Measurements from ENCODE around the gene SORCS2. TPM values are rescaled to one million over a fixed set of nuclear protein-coding genes. Genes with fewer than 3 reads are reported as not detected.

SORCS2 gene
- total RNA-seq, 1 experiment from 2014 or later: 0.15 TPM

DNA sequence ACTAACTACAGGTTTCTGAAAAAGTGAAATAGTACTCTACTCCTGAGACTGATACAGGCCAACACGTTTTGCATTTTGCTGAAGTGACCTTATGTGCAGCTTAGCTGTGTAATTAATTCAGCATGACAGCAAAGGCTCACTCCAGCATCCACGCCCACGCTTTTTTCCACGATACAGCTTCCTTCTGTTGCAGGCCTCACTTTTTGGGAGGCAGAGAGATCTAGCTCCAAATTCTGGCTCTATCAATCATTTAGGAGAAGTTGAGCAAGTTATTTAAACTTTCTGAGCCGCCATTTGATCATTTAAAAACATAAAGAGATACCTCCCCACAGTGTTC, 587.1 kb downstream of the SORCS2 start:
- intact Hi-C loops (cut with micrococcal nuclease; ENCODE audit: unreplicated experiment): no loop called here
- BruUV-seq (replicated peaks): no TSS peak
- DNase-seq (ENCODE audit: low read depth, low spot score) (no peak), ATAC-seq (no peak)
- Histone ChIP-seq H3K4me3 (ENCODE audit: low read depth in 2 of 2, low read length in 2 of 2) (no peak overlapping the region), H3K36me3 (ENCODE audit: control insufficient read depth, insufficient read depth, low read length) (peaks cover 13% of the 10 kb centered on the region), H3K9me3 (ENCODE audit: control insufficient read depth, insufficient read depth, low read depth, low read length) (no peaks in the 10 kb centered on the region), H3K27me3 (ENCODE audit: control insufficient read depth, insufficient read depth, low read length) (no peaks in the 10 kb centered on the region), H3K27ac (ENCODE audit: low read length) (peak overlapping the region; percentile 63; the same call in 1 of the 2 replicates), H3K4me1 (ENCODE audit: control insufficient read depth, insufficient read depth, low read length) (peaks cover 36% of the 10 kb centered on the region)
- no peak for TF ChIP-seq TCF7L2 (IDR thresholded peaks at IDR 0.05; ENCODE audit: low read depth, low read length)
- no peak for TF ChIP-seq CTCF (IDR thresholded peaks at IDR 0.05)
- no peak for TF ChIP-seq SIN3A (IDR thresholded peaks at IDR 0.05; ENCODE audit: borderline replicate concordance, insufficient read depth, low read depth, low read length)
- TF ChIP-seq, protein P1, sequence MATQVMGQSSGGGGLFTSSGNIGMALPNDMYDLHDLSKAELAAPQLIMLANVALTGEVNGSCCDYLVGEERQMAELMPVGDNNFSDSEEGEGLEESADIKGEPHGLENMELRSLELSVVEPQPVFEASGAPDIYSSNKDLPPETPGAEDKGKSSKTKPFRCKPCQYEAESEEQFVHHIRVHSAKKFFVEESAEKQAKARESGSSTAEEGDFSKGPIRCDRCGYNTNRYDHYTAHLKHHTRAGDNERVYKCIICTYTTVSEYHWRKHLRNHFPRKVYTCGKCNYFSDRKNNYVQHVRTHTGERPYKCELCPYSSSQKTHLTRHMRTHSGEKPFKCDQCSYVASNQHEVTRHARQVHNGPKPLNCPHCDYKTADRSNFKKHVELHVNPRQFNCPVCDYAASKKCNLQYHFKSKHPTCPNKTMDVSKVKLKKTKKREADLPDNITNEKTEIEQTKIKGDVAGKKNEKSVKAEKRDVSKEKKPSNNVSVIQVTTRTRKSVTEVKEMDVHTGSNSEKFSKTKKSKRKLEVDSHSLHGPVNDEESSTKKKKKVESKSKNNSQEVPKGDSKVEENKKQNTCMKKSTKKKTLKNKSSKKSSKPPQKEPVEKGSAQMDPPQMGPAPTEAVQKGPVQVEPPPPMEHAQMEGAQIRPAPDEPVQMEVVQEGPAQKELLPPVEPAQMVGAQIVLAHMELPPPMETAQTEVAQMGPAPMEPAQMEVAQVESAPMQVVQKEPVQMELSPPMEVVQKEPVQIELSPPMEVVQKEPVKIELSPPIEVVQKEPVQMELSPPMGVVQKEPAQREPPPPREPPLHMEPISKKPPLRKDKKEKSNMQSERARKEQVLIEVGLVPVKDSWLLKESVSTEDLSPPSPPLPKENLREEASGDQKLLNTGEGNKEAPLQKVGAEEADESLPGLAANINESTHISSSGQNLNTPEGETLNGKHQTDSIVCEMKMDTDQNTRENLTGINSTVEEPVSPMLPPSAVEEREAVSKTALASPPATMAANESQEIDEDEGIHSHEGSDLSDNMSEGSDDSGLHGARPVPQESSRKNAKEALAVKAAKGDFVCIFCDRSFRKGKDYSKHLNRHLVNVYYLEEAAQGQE (IDR thresholded peaks at IDR 0.05; ENCODE audit: insufficient read depth in 1 of 2, low read depth in 2 of 2, low read length in 1 of 2): no peak
- TF ChIP-seq POLR2AphosphoS5 (IDR thresholded peaks at IDR 0.05; ENCODE audit: low read depth, low read length): no peak
- CTCF ChIA-PET: no interaction called here
- in situ Hi-C loops (cut with HindIII; ENCODE audit: low pct_unique_long_range_greater_than_20kb, low sequenced_read_pairs): no loop called here
- POLR2A ChIA-PET: interaction anchor here (0.6 kb wide), 1 partner anchor 10 kb away, joined by 3 read pairs; no protein-coding TSS in a partner anchor

- no peak overlapping the region for H3K27ac ChIP-seq (ENCODE audit: low read length)
- H3K4me1 ChIP-seq (ENCODE audit: control insufficient read depth, insufficient read depth, low read length): peaks cover 24% of the 10 kb centered on the region
- H3K9me3 ChIP-seq (ENCODE audit: control insufficient read depth, insufficient read depth, low read depth, low read length): no peaks in the 10 kb centered on the region
- ATAC-seq (no peak), DNase-seq (ENCODE audit: low read depth, low spot score) (no peak)
- no peaks in the 10 kb centered on the region for H3K27me3 ChIP-seq (ENCODE audit: control insufficient read depth, insufficient read depth, low read length)
- H3K36me3 ChIP-seq (ENCODE audit: control insufficient read depth, insufficient read depth, low read length): peaks cover 17% of the 10 kb centered on the region
- TF ChIP-seq SIN3A (IDR thresholded peaks at IDR 0.05; ENCODE audit: borderline replicate concordance, insufficient read depth, low read depth, low read length) (no peak), TCF7L2 (IDR thresholded peaks at IDR 0.05; ENCODE audit: low read depth, low read length) (no peak), POLR2AphosphoS5 (IDR thresholded peaks at IDR 0.05; ENCODE audit: low read depth, low read length) (no peak), CTCF (IDR thresholded peaks at IDR 0.05) (no peak)
- TF ChIP-seq, protein P1 (IDR thresholded peaks at IDR 0.05; ENCODE audit: insufficient read depth in 1 of 2, low read depth in 2 of 2, low read length in 1 of 2): no peak
- intact Hi-C loops (cut with micrococcal nuclease; ENCODE audit: unreplicated experiment) (no loop called here), in situ Hi-C loops (cut with HindIII; ENCODE audit: low pct_unique_long_range_greater_than_20kb, low sequenced_read_pairs) (no loop called here)
- BruUV-seq (replicated peaks): no TSS peak
- ChIA-PET CTCF (no interaction called here), POLR2A (no interaction called here)
- no peak overlapping the region for H3K4me3 ChIP-seq (ENCODE audit: low read depth in 2 of 2, low read length in 2 of 2)
Observed at GRCh38 chr4:7780751-7781348, 588.5 kb downstream of the SORCS2 start.

Measured in Panc1 (cell line).